ENCODE data around the gene KLHDC9.

GRCh38 chr1:161090617-161091016 lies 7.5 kb upstream of the KLHDC9 start:
- TF ChIP-seq ZNF274 (IDR thresholded peaks at IDR 0.05; ENCODE audit: low read depth, low read length) (no peak), YY1 (IDR thresholded peaks at IDR 0.05; ENCODE audit: insufficient read depth, insufficient read length) (no peak)

All from NT2/D1 (cell line).